ENCODE measurements around the gene TACC2.

GRCh38 chr10:122042836-122043235, 53.9 kb downstream of the TACC2 start:
- TF ChIP-seq EZH2 (IDR thresholded peaks at IDR 0.05; ENCODE audit: borderline replicate concordance, low read depth, low read length, severe bottlenecking) (no peak), CTCF (IDR thresholded peaks at IDR 0.05; ENCODE audit: borderline replicate concordance, extremely low read depth, low read length, poor library complexity, severe bottlenecking) (no peak)

All from DND-41 (cell line).